Subcutaneous adipose tissue (tissue), 4 donors: ENCODE results near the gene PDLIM3. TPM values are rescaled to one million over a fixed set of nuclear protein-coding genes. Genes with fewer than 3 reads are reported as not detected.

Experiments used
- total RNA-seq, 4 donors: library from RNA; depleted of rRNA; stranded (reverse); fragments of >200 nt; gene quantifications; one replicate each; pipeline ENCODE4 v1.1.0, GENCODE V29; 2016
- TF ChIP-seq, protein P1 (sequence below): fragments of 450-650 bp; IDR thresholded peaks from one replicate; pipeline ENCODE4 v1.5.1; 2016; ENCODE audit warnings: low read depth, mild to moderate bottlenecking, control low read depth, antibody characterized with exemption, moderate library complexity

Gene PDLIM3
- total RNA-seq, 4 donors from 2014 or later, result 8.3 to 33.7 (median 13.4) TPM

GRCh38 chr4:185514182-185514697 lies 21.1 kb downstream of the PDLIM3 start:
- TF ChIP-seq, protein P1, sequence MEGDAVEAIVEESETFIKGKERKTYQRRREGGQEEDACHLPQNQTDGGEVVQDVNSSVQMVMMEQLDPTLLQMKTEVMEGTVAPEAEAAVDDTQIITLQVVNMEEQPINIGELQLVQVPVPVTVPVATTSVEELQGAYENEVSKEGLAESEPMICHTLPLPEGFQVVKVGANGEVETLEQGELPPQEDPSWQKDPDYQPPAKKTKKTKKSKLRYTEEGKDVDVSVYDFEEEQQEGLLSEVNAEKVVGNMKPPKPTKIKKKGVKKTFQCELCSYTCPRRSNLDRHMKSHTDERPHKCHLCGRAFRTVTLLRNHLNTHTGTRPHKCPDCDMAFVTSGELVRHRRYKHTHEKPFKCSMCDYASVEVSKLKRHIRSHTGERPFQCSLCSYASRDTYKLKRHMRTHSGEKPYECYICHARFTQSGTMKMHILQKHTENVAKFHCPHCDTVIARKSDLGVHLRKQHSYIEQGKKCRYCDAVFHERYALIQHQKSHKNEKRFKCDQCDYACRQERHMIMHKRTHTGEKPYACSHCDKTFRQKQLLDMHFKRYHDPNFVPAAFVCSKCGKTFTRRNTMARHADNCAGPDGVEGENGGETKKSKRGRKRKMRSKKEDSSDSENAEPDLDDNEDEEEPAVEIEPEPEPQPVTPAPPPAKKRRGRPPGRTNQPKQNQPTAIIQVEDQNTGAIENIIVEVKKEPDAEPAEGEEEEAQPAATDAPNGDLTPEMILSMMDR, result no peak

DNA sequence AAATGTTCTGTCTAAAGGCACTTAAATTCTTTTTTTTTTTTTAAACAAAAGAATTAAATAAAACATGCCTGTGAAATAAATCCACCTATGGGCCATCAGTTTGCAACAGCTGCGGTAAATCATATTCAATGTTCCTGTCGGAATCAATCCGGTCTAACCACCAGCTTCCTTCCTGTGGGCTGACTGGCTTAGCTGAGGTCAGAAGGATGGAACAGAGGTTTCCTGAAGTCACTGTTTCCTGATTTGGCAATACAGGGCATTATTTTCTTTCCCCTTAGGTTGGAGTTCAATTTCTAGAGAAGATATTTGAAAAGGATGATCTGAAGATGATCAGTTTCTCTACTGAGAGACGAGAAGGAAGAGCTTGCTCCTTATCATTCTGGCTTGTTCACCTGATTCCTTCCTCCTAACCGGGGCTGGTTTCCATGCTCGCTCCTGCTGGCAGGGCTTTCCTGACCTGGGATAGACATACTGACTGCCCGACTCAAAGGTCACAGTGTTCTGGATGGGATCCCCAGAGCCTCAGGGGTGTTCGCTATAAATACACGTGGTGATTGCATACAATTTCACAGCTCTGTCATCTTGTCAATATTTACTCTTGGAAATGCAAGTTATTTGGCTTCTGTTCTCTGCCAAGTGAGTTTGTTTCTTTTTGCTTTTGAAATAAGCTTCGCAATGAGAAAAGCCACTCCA lies 21.7 kb downstream of the PDLIM3 start:
- TF ChIP-seq, protein P1, result no peak

GRCh38 chr4:185512516-185512915 lies 22.8 kb downstream of the PDLIM3 start:
- TF ChIP-seq, protein P1, result no peak

DNA sequence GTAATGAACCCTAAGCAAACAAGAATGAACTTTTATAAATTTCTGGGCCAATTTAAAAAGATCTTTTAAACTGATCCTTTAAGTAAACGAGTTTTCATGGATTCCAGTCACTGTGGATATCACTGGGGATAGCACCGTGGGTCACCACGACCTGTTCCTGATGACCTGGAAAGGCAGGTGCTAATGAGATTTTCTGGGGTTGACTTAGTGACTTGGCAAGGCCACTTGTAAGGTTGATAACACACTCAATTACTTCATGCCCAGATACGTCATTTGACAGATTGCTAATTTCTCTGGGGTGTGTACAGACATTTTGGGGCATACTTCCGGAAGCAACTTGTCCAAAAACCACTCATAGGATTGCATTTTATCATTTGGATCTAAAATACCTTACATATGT lies 24.5 kb downstream of the PDLIM3 start:
- TF ChIP-seq, protein P1, result no peak

GRCh38 chr4:185508181-185508580 lies 27.1 kb downstream of the PDLIM3 start:
- TF ChIP-seq, protein P1, result no peak

DNA sequence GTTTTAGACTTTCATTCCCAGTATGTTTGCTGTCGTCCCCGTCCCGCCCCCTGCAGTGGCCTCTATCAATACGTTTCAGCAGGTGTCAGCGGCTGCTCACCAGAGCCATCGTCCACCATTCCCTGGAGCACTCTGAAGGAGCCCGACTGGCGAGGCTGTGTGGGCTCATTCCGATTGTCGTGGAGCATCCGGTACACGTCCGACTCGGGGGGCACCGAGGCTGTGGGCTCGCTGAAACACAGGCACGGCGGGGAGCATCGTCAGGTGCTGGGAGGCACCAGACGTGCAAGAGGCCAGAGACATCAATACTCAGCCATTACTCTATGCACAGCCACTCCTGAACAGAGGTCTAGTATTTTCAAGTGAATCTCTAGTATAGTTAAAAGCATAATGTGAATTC lies 28.9 kb downstream of the PDLIM3 start:
- TF ChIP-seq, protein P1, result no peak

GRCh38 chr4:185504098-185505047 lies 30.9 kb downstream of the PDLIM3 start:
- TF ChIP-seq, protein P1, result no peak
